HCT116 (cell line): ENCODE results near the gene TOGARAM1. TPM values are rescaled to one million over a fixed set of nuclear protein-coding genes. Genes with fewer than 3 reads are reported as not detected.

ENCODE experiments used
- ATAC-seq: fragments of 200-7000 bp; cut with Tn5 transposase; 2 replicates; pipeline ENCODE4 v1.9.1; 2020; ENCODE audit warnings: mild to moderate bottlenecking, moderate library complexity
- Bru-seq: library from RNA; stranded (reverse); fragments of 400-500 nt; gene quantifications from one replicate; lab custom pipeline; 2021; lab: Mats Ljungman, UMichigan
- BruChase-seq, 2 experiments: library from RNA; stranded (reverse); fragments of 400-500 nt; gene quantifications; one replicate each; lab custom pipeline; 2021; lab: Mats Ljungman, UMichigan
- BruUV-seq: library from RNA; stranded (reverse); fragments of 400-500 nt; replicated peaks from 2 replicates; lab custom pipeline; 2021; lab: Mats Ljungman, UMichigan
- CTCF ChIA-PET: fragments of 300-600 bp; sonication (Branson Sonifier 250); formaldehyde crosslinking; loops from one replicate; lab custom pipeline; 2021; ENCODE audit warnings: antibody characterized with exemption; lab: Charles Lee
- POLR2A ChIA-PET: fragments of 300-600, 350-600 bp; sonication (Branson Sonifier 250); formaldehyde crosslinking; loops from one replicate; lab custom pipeline; 2021; ENCODE audit warnings: antibody characterized with exemption; lab: Charles Lee
- RAD21 ChIA-PET, 2 experiments: fragments of 300-600 bp; sonication (Branson Sonifier 250); formaldehyde crosslinking; loops; one replicate each; lab custom pipeline; 2023; ENCODE audit warnings: low total read pairs in 2 of 2; ENCODE audit not compliant: uncharacterized antibody in 2 of 2, unreplicated experiment in 2 of 2, low non-redundant PET in 1 of 2; lab: Charles Lee
- DNase-seq: peaks from one replicate; pipeline ENCODE4 v3.0.0-alpha.2; 2010; ENCODE audit warnings: low read depth, low spot score
- H2AFZ ChIP-seq: fragments of 200-600 bp; shearing (Covaris generic), sonication (generic); 2 replicates; pipeline ENCODE4 v1.6.1; 2017; ENCODE audit warnings: low read depth, mixed run types, mixed read lengths, antibody characterized with exemption, low read length; ENCODE audit not compliant: poor library complexity, severe bottlenecking
- H3K27ac ChIP-seq: 2 replicates; pipeline ENCODE4 v1.5.1; 2012; ENCODE audit warnings: low read depth, low read length
- H3K27me3 ChIP-seq: fragments of 200-600 bp; sonication (generic); 2 replicates; pipeline ENCODE4 v1.6.1; 2016; ENCODE audit warnings: mixed run types, low read length, mixed read lengths; ENCODE audit not compliant: insufficient read depth
- H3K36me3 ChIP-seq, 2 experiments: fragments of 200-500 bp in 1 of 2; fragments of 200-600 bp in 1 of 2; sonication (Bioruptor generic) in 1 of 2; sonication (generic) in 1 of 2; 2 replicates each; pipeline versions ENCODE4 v1.5.1 to v1.6.1; 2014 to 2016; ENCODE audit warnings: low read length in 2 of 2, inconsistent platforms in 1 of 2, mixed read lengths in 1 of 2, mixed run types in 1 of 2; ENCODE audit not compliant: insufficient read depth in 2 of 2, control insufficient read depth in 1 of 2
- H3K4me1 ChIP-seq, 2 experiments: fragments of 200-600 bp in 1 of 2; sonication (generic) in 1 of 2; 2 replicates each; pipeline versions ENCODE4 v1.5.1 to v1.6.1; 2012 to 2017; ENCODE audit warnings: low read length in 2 of 2, inconsistent platforms in 1 of 2, mild to moderate bottlenecking in 1 of 2, mixed read lengths in 1 of 2, mixed run types in 1 of 2, moderate library complexity in 1 of 2; ENCODE audit not compliant: insufficient read depth in 2 of 2, control insufficient read depth in 1 of 2
- H3K4me2 ChIP-seq: fragments of 200-600 bp; sonication (generic); 2 replicates; pipeline ENCODE4 v1.6.1; 2017; ENCODE audit warnings: mixed run types, low read length, mixed read lengths
- H3K4me3 ChIP-seq, 2 experiments: fragments of 200-600 bp in 1 of 2; sonication (generic) in 1 of 2; replicated peaks in 1 of 2; 2 replicates each; pipeline ENCODE4 v1.5.1; 2011 to 2016; ENCODE audit warnings: low read length in 2 of 2, control low read depth in 1 of 2, low read depth in 1 of 2, mild to moderate bottlenecking in 1 of 2, mixed read lengths in 1 of 2, mixed run types in 1 of 2
- H3K79me2 ChIP-seq: fragments of 200-600 bp; sonication (generic); 2 replicates; pipeline ENCODE4 v1.6.1; 2017; ENCODE audit warnings: mild to moderate bottlenecking, mixed run types, low read length, moderate library complexity, mixed read lengths; ENCODE audit not compliant: insufficient read depth
- H3K9ac ChIP-seq: fragments of 200-600 bp; sonication (generic); 2 replicates; pipeline ENCODE4 v1.6.1; 2016; ENCODE audit warnings: low read length, mixed read lengths
- H3K9me2 ChIP-seq: fragments of 200-600 bp; sonication (generic), shearing (Covaris generic); 2 replicates; pipeline ENCODE4 v1.6.1; 2017; ENCODE audit warnings: mixed run types, mild to moderate bottlenecking, moderate library complexity; ENCODE audit not compliant: insufficient read depth
- H3K9me3 ChIP-seq, 2 experiments: fragments of 200-500 bp in 1 of 2; fragments of 200-600 bp in 1 of 2; sonication (Bioruptor generic) in 1 of 2; sonication (generic) in 1 of 2; 2 replicates each; pipeline ENCODE4 v1.6.1; 2014 to 2017; ENCODE audit warnings: low read length in 2 of 2, mixed read lengths in 2 of 2, inconsistent platforms in 1 of 2, low read depth in 1 of 2, mild to moderate bottlenecking in 1 of 2, mixed run types in 1 of 2, moderate library complexity in 1 of 2; ENCODE audit not compliant: control insufficient read depth in 1 of 2, insufficient read depth in 1 of 2
- H4K20me1 ChIP-seq: fragments of 200-600 bp; sonication (generic), shearing (Covaris generic); 2 replicates; pipeline ENCODE4 v1.6.1; 2017; ENCODE audit warnings: mixed run types, mild to moderate bottlenecking, moderate library complexity; ENCODE audit not compliant: insufficient read depth
- CBX3 ChIP-seq: IDR thresholded peaks from 2 replicates; pipeline ENCODE4 v1.6.1; 2012; ENCODE audit warnings: low read depth
- CEBPB ChIP-seq: IDR thresholded peaks from 2 replicates; pipeline ENCODE4 v1.6.1; 2012; ENCODE audit warnings: low read depth
- EGR1 ChIP-seq: IDR thresholded peaks from 2 replicates; pipeline ENCODE4 v1.6.1; 2012; ENCODE audit warnings: low read depth
- ELF1 ChIP-seq: IDR thresholded peaks from 2 replicates; pipeline ENCODE4 v1.6.1; 2012; ENCODE audit warnings: low read depth, borderline replicate concordance
- EZH2 ChIP-seq: fragments of 200-600 bp; sonication (generic); IDR thresholded peaks from 2 replicates; pipeline ENCODE4 v1.6.1; 2017; ENCODE audit warnings: antibody characterized with exemption, mixed run types
- EZH2phosphoT487 ChIP-seq: fragments of 200-600 bp; IDR thresholded peaks from 2 replicates; pipeline ENCODE4 v1.6.1; 2018; ENCODE audit warnings: antibody characterized with exemption, borderline replicate concordance
- FOSL1 ChIP-seq: IDR thresholded peaks from 2 replicates; pipeline ENCODE4 v1.6.1; 2012; ENCODE audit warnings: low read depth
- JUND ChIP-seq: IDR thresholded peaks from 2 replicates; pipeline ENCODE4 v1.6.1; 2012
- MAX ChIP-seq: IDR thresholded peaks from 2 replicates; pipeline ENCODE4 v1.6.1; 2012
- POLR2A ChIP-seq: IDR thresholded peaks from 2 replicates; pipeline ENCODE4 v1.7.0; 2011; ENCODE audit warnings: borderline replicate concordance; ENCODE audit not compliant: insufficient read depth, insufficient read length; ENCODE audit errors: extremely low read depth
- POLR2AphosphoS5 ChIP-seq: IDR thresholded peaks from 2 replicates; pipeline ENCODE4 v1.6.1; 2011; ENCODE audit warnings: mild to moderate bottlenecking, low read depth, low read length, moderate library complexity
- RAD21 ChIP-seq: IDR thresholded peaks from 2 replicates; pipeline ENCODE4 v1.6.1; 2012; ENCODE audit warnings: low read depth, mild to moderate bottlenecking
- SIN3A ChIP-seq: IDR thresholded peaks from 2 replicates; pipeline ENCODE4 v1.6.1; 2012; ENCODE audit warnings: low read depth
- SP1 ChIP-seq: IDR thresholded peaks from 2 replicates; pipeline ENCODE4 v1.6.1; 2012; ENCODE audit warnings: low read depth
- SRF ChIP-seq: IDR thresholded peaks from 2 replicates; pipeline ENCODE4 v1.6.1; 2012; ENCODE audit warnings: low read depth
- YY1 ChIP-seq: IDR thresholded peaks from 2 replicates; pipeline ENCODE4 v1.6.1; 2011; ENCODE audit warnings: low read length, low read depth, moderate library complexity, mild to moderate bottlenecking; ENCODE audit not compliant: insufficient replicate concordance; ENCODE audit errors: extremely low read depth
- ZBTB33 ChIP-seq: IDR thresholded peaks from 2 replicates; pipeline ENCODE4 v1.6.1; 2011; ENCODE audit warnings: mild to moderate bottlenecking, low read length, moderate library complexity; ENCODE audit not compliant: insufficient replicate concordance; ENCODE audit errors: extremely low read depth
- ZFX ChIP-seq: fragments of 450-650 bp; IDR thresholded peaks from 2 replicates; pipeline ENCODE4 v1.6.1; 2017
- ZNF274 ChIP-seq: fragments of 200-500 bp; sonication (Bioruptor generic); IDR thresholded peaks from 2 replicates; pipeline ENCODE4 v1.6.1; 2014; ENCODE audit warnings: mild to moderate bottlenecking, low read depth, low read length, inconsistent platforms
- intact Hi-C: fragments of 100-400 bp; cut with micrococcal nuclease; formaldehyde crosslinking; loops from 2 replicates; pipeline ENCODE4 v1.10.0; 2022
- long read RNA-seq: library from polyadenylated mRNA; unstranded; transcript quantifications from one replicate; pipeline ENCODE4 v2.0.0, GENCODE V29; 2021; ENCODE audit not compliant: unreplicated experiment
- polyA plus RNA-seq: library from polyadenylated mRNA; unstranded; fragments of >200 nt; gene quantifications from 2 replicates; pipeline ENCODE4 v1.2.1, GENCODE V29; 2012; ENCODE audit warnings: missing spikeins
- total RNA-seq: library from RNA; stranded (reverse); gene quantifications from one replicate; pipeline ENCODE4 v1.2.1, GENCODE V29; 2021; ENCODE audit not compliant: unreplicated experiment

Gene TOGARAM1, protein sequence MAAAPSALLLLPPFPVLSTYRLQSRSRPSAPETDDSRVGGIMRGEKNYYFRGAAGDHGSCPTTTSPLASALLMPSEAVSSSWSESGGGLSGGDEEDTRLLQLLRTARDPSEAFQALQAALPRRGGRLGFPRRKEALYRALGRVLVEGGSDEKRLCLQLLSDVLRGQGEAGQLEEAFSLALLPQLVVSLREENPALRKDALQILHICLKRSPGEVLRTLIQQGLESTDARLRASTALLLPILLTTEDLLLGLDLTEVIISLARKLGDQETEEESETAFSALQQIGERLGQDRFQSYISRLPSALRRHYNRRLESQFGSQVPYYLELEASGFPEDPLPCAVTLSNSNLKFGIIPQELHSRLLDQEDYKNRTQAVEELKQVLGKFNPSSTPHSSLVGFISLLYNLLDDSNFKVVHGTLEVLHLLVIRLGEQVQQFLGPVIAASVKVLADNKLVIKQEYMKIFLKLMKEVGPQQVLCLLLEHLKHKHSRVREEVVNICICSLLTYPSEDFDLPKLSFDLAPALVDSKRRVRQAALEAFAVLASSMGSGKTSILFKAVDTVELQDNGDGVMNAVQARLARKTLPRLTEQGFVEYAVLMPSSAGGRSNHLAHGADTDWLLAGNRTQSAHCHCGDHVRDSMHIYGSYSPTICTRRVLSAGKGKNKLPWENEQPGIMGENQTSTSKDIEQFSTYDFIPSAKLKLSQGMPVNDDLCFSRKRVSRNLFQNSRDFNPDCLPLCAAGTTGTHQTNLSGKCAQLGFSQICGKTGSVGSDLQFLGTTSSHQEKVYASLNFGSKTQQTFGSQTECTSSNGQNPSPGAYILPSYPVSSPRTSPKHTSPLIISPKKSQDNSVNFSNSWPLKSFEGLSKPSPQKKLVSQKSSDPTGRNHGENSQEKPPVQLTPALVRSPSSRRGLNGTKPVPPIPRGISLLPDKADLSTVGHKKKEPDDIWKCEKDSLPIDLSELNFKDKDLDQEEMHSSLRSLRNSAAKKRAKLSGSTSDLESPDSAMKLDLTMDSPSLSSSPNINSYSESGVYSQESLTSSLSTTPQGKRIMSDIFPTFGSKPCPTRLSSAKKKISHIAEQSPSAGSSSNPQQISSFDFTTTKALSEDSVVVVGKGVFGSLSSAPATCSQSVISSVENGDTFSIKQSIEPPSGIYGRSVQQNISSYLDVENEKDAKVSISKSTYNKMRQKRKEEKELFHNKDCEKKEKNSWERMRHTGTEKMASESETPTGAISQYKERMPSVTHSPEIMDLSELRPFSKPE (N-terminal part only)
- total RNA-seq: 1.9 TPM
- polyA plus RNA-seq: 0.44 and 0.64 TPM in 2 replicates
- percentile 43 among the genes with signal in this experiment for Bru-seq, nascent RNA
- BruChase-seq, experiment 1, labeled RNA remaining after a 6-hour chase: percentile 30 among the genes with signal in this experiment
- percentile 36 among the genes with signal in this experiment for BruChase-seq, experiment 2, labeled RNA remaining after a 2-hour chase
- long read RNA-seq, partial matches to known transcripts: 0 of 2 reads
- long read RNA-seq, other reads (novel, unspliced or antisense): 2 of 2 reads

- Histone ChIP-seq H3K9me3 (peaks cover 0 to 3% of the 10 kb centered on the region in 2 experiments; a peak in 1 of 4 replicates), H3K27ac (peak within 1 kb of the TSS; percentile 68), H4K20me1 (no peaks in the 10 kb centered on the region), H3K4me1 (peaks cover 9 to 11% of the 10 kb centered on the region in 2 experiments; a peak in 3 of 4 replicates), H3K4me2 (peak within 1 kb of the TSS; percentile 86), H3K27me3 (no peaks in the 10 kb centered on the region), H3K9ac (peak within 1 kb of the TSS; percentile 81), H3K9me2 (no peaks in the 10 kb centered on the region), H3K36me3 (no peaks in the 10 kb centered on the region; a peak in 1 of 4 replicates), H2AFZ (peak within 1 kb of the TSS; percentile 62), H3K4me3 (peak within 1 kb of the TSS; percentile 72 to 94), H3K79me2 (peaks cover 48% of the 10 kb centered on the region)
- RAD21 ChIA-PET: no interaction called here
- ATAC-seq (peak; percentile 93), DNase-seq (peak; percentile 98)
- POLR2A ChIA-PET: interaction anchor here (0.8 to 1.5 kb wide), 4 partner anchors 8 to 172 kb away, joined by 3 to 4 read pairs (median 4); partner anchors contain the start of gene FKBP3
- intact Hi-C loops: loop anchor here (2.0 to 5.0 kb wide), 2 partner anchors 173 to 291 kb away; partner anchors contain the start of genes FANCM, FKBP3 and MIS18BP1
- no TSS peak for BruUV-seq
- CTCF ChIA-PET: interaction anchor here (1.1 kb wide), 1 partner anchor 307 kb away, joined by 3 read pairs; no protein-coding TSS in a partner anchor
- TF ChIP-seq FOSL1 (0 out of 2 replicates have a peak, but pooled peaks have one; percentile 4), EZH2phosphoT487 (no peak), ELF1 (peak; percentile 85), ZBTB33 (no peak), MAX (peak; percentile 76; the same call in 1 of the 2 replicates), SRF (0 out of 2 replicates have a peak, but pooled peaks have one; percentile 21), ZFX (0 out of 2 replicates have a peak, but pooled peaks have one; percentile 19), ZNF274 (no peak), JUND (no peak), RAD21 (no peak), POLR2AphosphoS5 (peak; percentile 98), POLR2A (peak; percentile 94), CBX3 (peak; percentile 62), CEBPB (no peak), SP1 (peak; percentile 62; the same call in 1 of the 2 replicates), SIN3A (peak; percentile 71; the same call in 1 of the 2 replicates), YY1 (no peak), EGR1 (0 out of 2 replicates have a peak, but pooled peaks have one; percentile 41), EZH2 (no peak)
Observed at GRCh38 chr14:44961554-44962333, at the start of gene TOGARAM1, which contains the start of gene KLHL28. TOGARAM1 (plus strand) TSS chr14:44962190; CDS start chr14:44962422, 232 bp downstream. KLHL28 (minus strand) TSS chr14:44961947; CDS start chr14:44945928, 16,019 bp downstream.
